Activated gamma-delta T cell treated with Interleukin-2 at 50 U/mL for 16 hours (primary cell): ENCODE data around the gene CHST9.
"Not testable (repeated sequence)": the region's sequence is repeated elsewhere in the genome, so short reads cannot be mapped to it uniquely, and the experiment has no call there.

ENCODE experiments used
- DNase-seq: peaks from one replicate; pipeline ENCODE4 v3.0.0-alpha.2; 2020

Gene CHST9

DNA sequence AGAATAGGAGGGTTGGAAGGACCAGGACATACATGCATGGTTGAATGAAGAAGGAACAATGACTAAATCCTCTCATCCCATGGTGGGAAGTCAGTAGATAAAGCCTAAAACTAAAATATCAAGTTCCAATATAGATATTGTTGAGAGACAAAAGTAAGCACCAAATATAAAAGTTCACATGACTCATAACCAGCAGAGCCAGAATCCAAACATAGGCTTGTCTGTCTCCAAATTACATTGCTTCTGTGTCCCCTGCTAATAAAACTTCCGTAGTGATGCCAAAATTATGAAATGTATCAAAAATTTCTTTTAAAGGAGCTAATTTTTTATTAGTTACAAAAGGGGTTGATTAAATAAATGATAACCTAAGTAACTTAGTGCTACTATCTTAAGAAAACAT lies 19.7 kb downstream of the CHST9 start:
- DNase-seq, result no peak

DNA sequence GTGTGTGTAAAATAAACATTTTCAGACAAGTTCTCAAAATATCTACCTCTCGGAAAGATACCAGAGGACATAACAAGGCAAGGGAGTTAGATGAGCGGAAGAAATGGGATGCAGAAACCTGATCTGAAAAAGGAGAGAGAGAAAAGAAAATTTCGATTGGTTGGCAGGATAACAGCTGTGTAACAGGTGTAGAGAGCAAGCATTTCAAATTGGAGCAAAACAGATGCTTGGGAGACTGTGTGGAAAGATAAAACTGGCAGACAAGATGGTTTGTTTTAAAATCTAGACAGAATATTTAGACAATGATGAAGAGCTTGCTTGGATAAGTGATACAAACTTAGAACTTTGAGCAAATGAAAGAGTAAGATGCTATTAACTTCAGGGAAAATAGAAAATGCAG lies 20.2 kb downstream of the CHST9 start:
- DNase-seq, result no peak

DNA sequence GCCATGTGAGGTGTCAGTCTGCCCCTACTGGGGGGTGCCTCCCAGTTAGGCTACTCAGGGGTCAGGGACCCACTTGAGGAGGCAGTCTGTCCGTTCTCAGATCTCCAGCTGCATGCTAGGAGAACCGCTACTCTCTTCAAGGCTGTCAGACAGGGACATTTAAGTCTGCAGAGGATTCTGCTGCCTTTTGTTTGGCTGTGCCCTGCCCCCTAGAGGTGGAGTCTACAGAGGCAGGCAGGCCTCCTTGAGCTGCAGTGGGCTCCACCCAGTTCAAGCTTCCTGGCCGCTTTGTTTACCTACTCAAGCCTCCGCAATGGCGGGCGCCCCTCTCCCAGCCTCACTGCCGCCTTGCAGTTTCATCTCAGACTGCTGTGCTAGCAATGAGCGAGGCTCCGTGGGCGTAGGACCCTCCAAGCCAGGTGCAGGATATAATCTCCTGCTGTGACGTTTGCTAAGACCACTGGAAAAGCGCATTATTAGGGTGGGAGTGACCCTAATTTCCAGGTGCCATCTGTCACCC lies 21.9 kb downstream of the CHST9 start:
- not testable (repeated sequence) for DNase-seq

DNA sequence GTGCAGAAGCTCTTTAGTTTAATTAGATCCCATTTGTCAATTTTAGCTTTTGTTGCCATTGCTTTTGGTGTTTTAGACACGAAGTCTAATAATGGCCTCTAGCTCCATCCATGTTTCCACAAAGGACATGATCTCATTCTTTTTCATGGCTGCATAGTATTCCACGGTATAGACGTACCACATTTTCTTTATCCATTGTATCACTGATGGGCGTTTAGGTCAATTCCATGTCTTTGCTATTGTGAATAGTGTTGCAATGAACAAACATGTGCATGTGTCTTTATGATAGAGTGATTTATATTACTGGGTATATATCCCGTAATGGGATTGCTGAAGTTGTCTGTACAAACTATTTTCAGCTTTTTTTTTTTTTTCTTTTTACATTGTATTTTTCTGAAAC lies 35.9 kb downstream of the CHST9 start:
- not testable (repeated sequence) for DNase-seq

DNA sequence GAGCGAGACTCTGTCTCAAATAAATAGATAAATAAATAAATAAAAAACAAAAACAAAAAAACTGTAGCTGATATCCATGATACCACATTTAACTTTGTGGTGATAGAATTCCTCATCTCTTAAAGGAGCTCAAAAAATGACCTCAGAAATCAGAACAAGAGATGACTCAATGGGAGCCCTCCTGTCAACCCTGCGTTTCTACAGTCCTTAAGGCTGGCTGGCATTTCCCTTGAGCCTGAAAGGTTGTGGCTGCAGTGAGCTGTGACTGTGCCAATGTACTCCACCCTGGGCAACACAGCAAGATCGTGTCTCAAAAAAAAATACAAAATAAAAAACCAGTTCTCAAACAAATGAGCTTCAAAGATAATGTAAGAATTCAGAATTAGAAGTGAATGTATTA lies 40.4 kb downstream of the CHST9 start:
- DNase-seq, result no peak

DNA sequence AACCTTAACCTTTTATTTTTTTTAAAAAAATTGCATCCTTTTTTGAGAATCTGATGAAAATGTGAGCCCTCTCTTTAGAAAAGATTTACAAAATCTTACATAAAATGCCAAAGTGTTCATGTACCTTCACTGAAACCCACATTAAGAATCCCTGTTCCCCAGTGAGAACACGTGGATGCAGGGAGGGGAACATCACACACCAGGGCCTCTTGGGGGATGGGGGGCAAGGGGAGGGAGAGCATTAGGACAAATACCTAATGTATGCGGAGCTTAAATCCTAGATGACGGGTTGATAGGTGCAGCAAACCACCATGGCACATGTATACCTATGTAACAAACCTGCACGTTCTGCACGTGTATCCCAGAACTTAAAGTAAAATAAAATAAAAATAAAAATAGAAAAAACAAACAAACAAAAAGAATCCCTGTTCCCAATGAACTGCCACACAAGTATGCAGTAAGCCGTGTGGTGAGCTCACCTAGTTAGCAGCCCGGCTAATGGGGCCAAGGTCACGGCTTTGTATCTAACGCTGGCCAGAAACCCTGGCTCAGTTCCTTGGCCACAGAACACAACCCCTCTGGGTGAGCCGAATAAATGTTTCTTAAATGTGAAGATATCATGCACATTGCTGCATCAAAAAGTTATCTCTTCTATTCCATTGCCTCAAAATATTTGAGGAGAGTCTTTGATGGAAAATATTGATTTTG lies 41.4 kb downstream of the CHST9 start:
- no peak for DNase-seq

DNA sequence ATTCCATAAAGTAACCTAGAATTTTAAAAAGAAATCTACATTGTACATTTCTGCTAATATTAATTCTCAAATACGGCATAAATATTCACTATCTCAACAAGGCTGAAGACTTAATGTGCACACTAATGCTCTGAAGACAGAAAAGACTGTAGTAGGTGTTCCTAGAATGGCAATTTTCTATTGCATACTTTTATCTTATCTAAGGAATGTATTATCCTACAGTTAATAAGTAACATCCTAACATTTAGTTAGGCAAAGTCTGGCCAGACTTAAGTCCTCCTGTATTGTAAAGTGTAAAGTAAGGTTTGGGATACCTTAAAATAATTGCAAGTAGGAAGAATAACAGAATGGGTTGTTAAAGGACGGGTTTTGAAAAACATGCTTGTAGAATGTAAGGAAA lies 42.2 kb downstream of the CHST9 start:
- no peak for DNase-seq

DNA sequence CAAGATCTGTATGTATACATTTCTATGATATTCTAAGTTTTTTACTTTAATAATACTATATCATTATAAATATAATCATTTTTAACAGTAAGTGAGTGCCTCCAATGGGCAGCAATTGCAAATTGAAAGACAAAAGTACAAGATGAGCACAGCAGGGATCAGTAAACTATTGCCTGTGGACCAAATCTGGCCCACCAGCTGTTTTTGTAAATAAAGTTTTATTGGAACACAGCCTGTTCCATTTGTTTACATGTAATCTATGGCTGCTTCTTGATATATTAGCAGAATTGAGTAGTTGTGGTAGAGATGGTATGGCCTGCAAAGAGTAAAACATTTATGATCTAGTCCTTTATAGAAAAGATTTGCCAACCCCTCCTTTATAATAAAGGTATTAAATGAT lies 43.2 kb downstream of the CHST9 start:
- no peak for DNase-seq

DNA sequence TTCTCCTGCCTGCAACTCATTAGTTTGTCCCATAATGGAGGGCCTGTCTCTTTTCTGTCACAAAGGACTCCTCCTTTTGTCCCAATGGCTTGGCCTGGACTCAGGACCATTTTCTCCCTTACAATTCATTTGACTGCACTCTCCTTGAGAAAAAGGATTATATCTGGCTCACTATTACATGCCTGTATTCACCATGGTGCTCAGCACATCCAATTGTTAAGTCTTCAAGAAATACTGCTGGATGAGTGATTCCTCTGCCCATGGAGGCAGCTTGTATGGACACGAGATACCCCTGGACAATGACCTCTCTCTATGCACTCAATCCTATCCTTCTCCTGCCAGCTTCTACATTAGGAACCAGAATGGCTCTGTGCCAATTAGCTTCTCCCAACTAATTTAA lies 47.0 kb downstream of the CHST9 start:
- no peak for DNase-seq

DNA sequence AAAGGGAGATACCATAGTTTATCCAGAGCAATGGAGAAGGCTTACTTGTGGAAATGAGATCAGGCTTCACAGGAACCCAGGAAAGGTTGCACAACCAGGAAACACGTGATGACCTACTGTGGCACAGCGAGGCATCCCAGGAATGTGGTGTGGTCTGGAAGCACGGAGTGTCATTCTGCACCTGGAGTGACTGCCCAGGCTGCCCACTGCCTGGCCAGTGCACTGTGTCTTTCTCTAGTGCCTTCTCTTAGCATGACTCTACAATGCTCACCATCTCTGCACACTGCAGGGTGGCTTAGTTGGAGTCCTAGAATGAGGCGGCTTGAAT lies 48.9 kb downstream of the CHST9 start:
- no peak for DNase-seq

DNA sequence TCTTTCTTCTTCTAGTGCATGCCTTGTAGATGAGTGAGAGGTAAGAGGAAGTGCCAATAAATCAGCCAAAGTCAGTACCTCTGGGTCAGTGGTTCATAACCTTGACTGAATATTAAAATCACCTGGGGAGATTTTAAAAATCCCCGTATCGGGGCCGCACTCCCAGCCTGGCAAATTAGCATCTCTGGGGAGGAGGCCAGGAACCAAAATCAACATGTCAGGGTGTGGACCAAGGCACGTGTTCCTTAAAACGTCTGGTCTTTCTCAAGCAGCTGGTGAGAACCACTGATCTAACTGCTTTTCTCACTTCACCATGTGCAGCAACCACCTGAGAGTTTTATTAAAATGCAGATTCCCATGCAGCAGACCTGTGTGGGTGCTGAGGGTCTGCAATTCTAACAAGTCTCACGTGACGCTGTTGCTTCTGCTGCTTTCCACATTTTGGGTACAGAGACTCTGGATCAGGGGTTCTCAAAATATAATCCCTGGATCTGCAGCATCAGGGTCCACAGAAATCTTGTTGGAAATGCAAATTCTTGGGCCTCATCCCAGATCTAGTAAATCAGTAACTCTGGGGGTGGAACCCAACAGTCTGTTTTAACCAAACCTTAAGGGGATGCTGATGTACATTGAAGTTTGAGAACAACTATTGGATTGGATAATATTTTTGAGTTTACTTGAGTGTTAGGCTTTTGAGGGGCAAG lies 49.5 kb downstream of the CHST9 start:
- DNase-seq, result no peak

DNA sequence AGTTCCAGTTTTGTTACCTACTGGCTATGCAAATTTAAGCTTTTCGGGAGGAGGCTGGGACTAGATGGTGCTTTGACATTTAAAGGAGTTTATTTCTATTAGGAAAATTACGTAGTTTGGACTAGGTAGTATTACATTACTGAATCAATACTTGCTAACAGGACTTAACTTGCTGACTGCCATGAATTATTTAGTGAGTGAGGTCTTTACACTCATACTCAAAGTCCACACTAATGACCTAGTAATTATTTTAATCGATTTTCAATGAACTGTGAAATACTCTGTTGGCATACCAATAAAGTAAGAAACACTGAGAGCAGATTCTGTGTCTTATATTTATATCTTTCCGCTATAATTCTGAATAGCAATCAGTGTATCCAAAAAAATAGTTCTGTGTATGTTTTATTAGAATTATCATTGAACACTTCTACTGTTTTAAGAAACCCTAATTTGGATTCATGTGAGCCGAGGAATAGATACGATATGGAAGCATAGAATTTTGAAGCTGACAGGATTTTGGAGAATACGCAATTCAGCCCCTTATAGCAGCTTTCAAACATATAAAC lies 55.0 kb downstream of the CHST9 start:
- no peak for DNase-seq

DNA sequence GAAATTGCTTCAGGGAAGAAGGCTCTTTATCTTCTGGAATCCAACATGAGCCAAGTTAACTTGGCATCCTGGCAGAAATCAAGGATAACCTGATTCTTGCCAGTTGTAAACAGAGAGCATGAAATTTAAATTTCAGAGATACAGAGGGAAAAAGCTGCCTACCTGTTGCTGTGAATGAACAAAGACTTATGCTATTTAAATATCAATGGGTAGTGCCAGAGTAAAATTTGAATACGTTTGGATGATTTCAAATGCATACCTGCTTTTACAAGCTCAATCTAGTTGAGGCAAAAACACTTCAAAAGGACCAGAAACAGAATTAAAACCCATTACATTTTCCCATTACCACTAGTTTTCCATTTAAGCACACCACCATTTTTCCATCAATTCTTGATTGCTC lies 60.9 kb downstream of the CHST9 start:
- no peak for DNase-seq

DNA sequence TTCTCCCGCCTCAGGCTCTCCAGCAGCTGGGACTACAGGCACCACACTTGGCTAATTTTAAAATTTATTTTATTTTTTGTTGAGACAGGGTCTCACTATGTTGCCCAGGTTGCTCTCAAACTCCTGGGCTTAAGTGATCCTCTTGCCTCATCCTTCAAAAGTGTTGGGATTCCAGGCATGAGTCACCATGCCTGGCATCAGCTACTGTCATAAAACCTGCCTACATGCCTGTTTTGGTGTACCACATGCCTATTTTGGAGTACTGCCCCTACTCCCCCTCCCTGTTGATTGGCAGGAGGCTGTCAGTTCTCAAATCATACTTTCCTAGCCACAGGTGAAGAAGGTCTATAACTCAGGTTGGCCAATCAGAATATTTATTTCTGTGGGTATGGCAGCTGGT lies 64.0 kb downstream of the CHST9 start:
- DNase-seq, result no peak

DNA sequence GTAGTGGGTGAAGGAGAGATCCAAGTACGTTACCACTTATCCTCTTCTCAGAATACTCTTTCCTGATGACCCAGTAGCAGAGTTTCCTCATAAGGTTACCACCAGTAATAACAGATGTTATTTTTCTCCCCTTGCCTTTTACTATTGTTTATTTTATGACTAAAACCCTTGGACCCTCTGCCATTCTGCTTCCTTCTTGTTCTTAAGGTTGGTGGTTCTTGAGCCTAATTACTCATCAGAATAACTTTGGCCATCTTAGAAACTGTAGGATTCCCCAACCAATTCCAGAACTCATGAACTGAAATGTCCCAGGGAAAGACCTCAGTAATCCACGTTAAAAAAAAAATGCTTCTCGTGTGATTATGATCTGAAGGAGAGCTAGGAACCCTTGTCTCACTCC lies 64.9 kb downstream of the CHST9 start:
- no peak for DNase-seq

DNA sequence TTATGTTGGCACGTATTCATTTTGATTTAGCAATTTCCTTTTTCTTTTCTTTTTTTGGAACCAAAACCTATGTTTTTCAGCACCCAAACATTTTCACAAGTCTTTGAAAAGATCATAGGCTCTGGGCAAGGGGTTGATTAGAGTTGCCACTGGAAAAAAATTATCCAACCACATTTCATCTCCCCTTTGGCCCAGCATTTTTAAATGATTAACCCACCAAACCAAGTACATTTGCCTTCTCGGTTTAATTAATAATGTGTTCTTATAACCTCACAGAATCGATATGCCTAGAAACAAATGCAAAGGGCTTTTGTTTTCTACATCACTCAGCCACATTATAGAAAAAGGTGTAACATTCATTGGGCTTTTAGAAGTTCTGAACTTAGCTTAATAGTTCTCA lies 66.1 kb downstream of the CHST9 start:
- no peak for DNase-seq

DNA sequence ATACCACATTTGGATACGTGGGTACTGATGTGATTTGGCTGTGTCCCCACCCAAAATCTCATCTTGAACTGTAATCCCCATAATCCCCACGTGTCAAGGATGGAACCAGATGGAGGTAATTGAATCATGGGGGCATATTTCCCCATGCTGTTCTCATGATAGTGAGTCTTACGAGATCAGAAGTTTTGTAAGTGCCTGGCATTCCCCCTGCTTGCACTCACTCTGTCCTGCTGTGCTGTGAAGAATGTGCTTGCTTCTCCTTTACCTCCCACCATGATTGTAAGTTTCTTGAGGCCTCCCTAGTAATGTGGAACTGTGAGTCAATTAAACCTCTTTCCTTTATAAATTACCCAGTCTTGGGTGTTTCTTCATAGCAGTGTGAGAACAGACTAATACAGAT lies 70.3 kb downstream of the CHST9 start:
- no peak for DNase-seq

DNA sequence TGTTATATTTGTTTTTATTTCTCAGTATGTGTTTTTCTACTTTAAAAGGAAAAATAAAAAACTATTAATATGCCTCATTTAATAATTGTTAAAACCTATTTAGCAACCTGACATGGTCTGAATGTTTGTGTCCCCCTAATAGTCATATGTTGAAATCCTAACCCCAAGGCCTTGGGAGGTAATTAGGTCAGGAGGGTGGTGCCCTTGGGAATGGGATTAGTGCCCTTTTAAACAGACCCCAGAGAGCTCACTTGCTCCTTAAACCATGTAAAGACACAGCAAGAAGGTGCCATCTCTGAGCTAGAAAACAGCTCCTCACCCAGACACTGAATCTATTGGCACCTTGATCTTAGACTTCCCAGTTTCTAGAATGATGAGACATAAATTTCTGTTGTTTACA lies 71.8 kb downstream of the CHST9 start:
- DNase-seq, result no peak

DNA sequence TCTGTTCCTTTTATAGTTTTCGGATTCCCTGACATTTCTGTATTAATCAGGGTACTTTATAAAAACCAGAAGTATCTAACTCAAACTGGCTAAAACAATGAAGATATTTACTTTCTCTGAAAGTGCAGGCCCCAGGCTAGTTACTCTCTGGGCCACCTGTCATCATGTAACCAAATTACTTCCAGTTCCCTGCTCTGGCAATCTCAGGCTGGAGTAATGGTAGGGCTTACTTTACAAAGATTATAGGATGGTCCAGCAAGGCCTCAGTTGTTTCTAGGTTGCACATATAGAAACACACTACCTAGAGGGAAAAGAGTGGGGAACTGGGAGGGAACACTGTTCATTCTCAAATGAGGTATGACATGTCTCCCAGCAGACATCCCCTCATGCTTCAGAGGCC lies 74.8 kb downstream of the CHST9 start:
- DNase-seq, result no peak

DNA sequence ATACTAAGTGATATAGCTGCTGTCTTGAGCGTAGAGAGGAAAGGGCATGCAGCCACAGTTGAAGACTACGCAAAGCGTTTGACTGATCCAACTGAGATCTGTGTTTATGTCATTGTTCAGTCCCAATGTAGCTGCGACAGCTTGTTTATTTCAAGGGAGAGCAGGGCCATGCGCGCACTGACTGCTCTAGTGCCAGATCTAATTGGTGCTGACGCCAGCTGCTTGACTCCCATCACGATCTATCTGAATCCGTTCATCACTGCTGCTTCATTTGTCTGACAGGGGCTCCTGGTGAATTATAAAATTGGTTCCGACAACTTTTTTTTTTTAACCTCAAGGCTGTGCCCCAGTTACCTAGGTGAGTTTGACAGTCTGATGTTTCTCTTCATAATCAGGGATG lies 75.7 kb downstream of the CHST9 start:
- DNase-seq, result no peak

DNA sequence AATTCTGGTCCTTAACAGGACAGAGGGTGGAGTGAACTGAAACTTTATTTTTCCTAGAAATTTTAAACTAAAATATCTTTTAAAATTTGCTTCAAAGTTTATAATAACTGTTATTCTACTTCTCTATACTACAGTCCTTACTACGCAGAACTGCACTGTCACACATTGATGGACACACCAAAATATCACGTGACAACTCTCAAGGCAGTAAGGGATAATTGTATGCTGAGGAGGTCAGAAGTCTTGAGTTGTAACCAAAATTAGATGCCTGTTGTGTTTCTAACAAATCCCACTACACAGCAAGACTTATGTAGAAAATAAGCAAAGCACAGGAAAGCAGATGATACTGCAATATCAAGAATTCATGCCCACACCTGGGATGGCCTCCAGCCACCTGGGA lies 76.3 kb downstream of the CHST9 start:
- no peak for DNase-seq

DNA sequence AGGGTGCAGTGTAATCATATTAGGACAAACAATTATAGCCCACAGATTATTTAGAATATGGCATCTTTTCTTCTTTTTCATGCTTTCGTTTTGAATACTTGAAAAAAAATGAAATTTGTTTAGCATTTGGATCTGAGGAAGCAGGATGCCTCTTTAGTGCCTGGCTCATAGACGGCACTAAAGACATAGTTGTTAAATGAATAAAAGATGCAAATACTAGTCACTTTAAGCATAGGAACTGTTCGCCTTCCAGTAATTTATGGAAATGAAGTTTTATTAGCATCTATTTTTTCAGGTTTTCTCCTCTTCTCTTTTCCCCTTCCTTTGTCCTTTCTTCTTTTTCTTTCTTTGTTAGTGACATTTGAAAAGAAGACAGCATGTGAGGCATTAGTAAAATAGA lies 80.4 kb downstream of the CHST9 start:
- no peak for DNase-seq

DNA sequence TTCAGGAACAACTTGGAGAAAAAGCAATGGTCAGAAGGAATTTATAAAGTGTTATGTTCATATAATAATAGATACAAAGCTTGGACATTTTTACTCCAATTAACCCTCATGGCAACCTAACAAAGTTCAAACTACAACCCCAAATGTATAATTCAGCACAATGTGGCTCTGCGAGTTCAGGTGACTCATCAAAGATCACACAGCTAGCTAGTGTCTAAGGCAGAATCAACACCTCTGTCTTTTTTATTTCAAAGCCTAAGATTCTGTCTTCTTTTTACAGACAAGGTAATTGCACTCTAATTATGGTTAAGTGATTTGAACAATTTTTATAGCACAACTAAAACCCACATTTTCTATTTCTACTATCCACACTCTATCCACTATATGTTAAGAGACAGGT lies 90.5 kb downstream of the CHST9 start:
- DNase-seq, result no peak

DNA sequence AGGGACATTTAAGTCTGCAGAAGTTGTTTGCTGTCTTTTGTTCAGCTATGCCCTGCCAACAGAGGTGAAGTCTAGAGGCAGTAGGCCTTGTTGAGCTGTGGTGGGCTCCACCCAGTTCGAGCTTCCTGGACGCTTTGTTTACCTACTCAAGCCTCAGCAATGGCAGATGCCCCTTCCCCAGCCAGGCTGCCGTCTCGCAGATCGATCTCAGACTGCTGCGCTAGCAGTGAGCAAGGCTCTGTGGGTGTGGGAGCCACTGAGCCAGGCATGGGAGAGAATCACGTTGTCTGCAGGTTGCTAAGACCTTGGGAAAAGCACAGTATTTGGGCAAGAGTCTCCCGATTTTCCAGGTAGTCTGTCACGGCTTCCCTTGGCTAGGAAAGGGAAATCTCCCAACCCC lies 91.8 kb downstream of the CHST9 start:
- DNase-seq, result not testable (repeated sequence)

DNA sequence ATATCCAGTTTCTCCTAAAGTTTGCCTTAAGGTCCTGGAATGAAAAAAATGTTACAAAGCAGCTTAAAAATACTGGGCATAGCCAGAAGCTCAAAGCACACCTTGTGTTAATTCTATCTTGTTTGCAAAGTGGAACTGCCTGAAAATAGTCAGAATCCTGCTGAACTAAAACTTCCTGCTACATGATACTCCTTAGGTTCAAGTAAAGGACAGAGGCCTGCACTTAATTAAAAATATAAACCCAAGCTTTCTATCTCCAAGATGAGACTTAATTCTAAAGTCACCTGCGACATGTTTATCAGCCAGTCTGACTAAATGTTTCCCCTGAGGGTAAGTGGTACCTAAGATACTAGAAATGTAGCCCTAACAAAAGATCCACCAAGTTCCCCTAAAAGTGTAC lies 103.4 kb downstream of the CHST9 start:
- no peak for DNase-seq
